Skeletal muscle satellite cell (primary cell): ENCODE data around the gene MCF2L.
"Not testable (repeated sequence)": the region's sequence is repeated elsewhere in the genome, so short reads cannot be mapped to it uniquely, and the experiment has no call there.

Experiments used
- H3K27me3 ChIP-seq: 2 replicates; pipeline ENCODE4 v1.7.0; 2013; ENCODE audit warnings: low read length; ENCODE audit not compliant: control insufficient read depth, insufficient read depth
- H3K36me3 ChIP-seq: 2 replicates; pipeline ENCODE4 v1.7.0; 2013; ENCODE audit warnings: mild to moderate bottlenecking, control low read depth, low read length; ENCODE audit not compliant: insufficient read depth
- H3K4me1 ChIP-seq: 2 replicates; pipeline ENCODE4 v1.7.0; 2013; ENCODE audit warnings: low read length; ENCODE audit not compliant: control insufficient read depth, insufficient read depth
- H3K4me2 ChIP-seq: 2 replicates; pipeline ENCODE4 v1.7.0; 2013; ENCODE audit warnings: mild to moderate bottlenecking, low read length
- H3K4me3 ChIP-seq: 2 replicates; pipeline ENCODE4 v1.7.0; 2013; ENCODE audit warnings: low read length
- H3K9ac ChIP-seq: 2 replicates; pipeline ENCODE4 v1.7.0; 2013; ENCODE audit warnings: mild to moderate bottlenecking, low read depth, low read length, moderate library complexity
- H3K9me3 ChIP-seq: replicated peaks from 2 replicates; pipeline ENCODE4 v1.7.0; 2013; ENCODE audit warnings: mild to moderate bottlenecking, control low read depth, low read length

The MCF2L gene

DNA sequence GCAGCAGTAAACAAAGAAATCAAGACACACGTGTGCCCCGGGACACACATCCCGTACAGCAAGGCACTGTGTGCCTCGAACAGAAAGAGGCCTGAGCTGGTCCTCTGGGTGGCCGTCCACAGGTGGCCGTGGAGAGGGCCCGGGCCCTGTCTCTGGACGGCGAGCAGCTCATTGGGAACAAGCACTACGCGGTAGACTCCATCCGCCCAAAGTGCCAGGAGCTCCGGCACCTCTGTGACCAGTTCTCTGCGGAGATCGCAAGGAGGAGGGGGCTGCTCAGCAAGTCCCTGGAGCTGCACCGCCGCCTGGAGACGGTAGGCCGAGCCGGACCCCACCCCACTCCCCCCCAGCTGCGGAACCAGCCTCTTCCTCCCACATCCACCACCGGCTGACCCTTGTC is 105.9 kb downstream of the MCF2L start:
- no peaks in the 10 kb centered on the region for H3K27me3 ChIP-seq
- H3K4me1 ChIP-seq: peaks cover 11% of the 10 kb centered on the region
- H3K9ac ChIP-seq: no peak overlapping the region
- no peaks in the 10 kb centered on the region for H3K9me3 ChIP-seq
- H3K4me2 ChIP-seq: no peak overlapping the region
- no peak overlapping the region for H3K4me3 ChIP-seq
- peaks cover 10% of the 10 kb centered on the region for H3K36me3 ChIP-seq

DNA sequence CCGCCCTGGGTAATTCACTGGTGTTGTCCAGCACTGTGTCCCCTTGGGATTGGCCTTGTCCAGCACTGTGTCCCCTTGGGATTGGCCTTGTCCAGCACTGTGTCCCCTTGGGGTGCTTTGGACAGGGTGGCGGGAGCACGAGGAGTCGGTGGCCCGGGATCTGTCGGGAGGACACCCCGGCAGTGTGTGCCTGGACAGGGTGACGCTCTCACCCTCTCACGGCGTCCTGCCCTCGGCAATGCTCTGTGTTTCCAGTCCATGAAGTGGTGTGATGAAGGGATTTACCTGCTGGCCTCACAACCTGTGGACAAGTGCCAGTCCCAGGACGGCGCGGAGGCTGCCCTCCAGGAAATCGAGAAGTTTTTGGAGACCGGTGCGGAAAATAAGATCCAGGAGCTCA is 106.7 kb downstream of the MCF2L start:
- Histone ChIP-seq H3K4me3 (no peak overlapping the region), H3K27me3 (no peaks in the 10 kb centered on the region), H3K9ac (no peak overlapping the region), H3K4me1 (peaks cover 11% of the 10 kb centered on the region), H3K36me3 (peaks cover 8% of the 10 kb centered on the region), H3K9me3 (no peaks in the 10 kb centered on the region), H3K4me2 (no peak overlapping the region)

DNA sequence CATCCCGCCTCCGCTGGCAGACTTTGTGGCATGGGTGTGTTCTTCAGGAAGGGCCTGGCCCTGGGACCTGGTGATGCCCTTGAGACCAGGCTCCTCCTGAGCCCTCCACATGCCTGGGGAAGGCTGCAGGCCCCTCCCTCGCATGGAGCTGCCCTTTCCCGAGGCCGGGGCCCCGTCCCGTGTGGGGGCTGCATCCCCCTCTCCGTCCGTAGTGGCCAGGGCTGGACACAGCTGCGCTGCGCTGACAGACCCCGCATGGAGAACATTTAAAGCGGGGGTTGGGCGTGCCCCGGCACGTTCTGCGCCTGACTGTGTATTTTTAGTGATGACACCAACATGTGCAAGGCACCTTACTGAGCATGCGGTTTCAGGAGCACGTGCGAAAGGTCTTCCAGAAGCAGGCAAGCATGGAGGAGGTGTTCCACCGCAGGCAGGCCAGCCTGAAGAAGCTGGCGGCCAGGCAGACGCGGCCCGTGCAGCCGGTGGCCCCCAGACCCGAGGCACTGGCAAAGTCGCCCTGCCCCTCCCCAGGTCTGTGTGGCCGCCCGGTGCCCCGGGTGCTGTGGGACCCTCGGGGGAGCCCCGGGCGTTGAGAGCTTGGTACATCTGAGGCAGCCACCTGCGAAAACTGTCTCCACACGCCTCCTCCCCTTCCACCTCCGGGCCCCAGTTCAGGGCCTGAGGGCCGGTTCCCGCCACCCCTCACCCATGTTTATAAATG is 107.8 kb downstream of the MCF2L start:
- Histone ChIP-seq H3K4me2 (no peak overlapping the region), H3K9me3 (no peaks in the 10 kb centered on the region), H3K4me3 (no peak overlapping the region), H3K27me3 (no peaks in the 10 kb centered on the region), H3K9ac (no peak overlapping the region), H3K4me1 (peaks cover 11% of the 10 kb centered on the region), H3K36me3 (peaks cover 8% of the 10 kb centered on the region)

DNA sequence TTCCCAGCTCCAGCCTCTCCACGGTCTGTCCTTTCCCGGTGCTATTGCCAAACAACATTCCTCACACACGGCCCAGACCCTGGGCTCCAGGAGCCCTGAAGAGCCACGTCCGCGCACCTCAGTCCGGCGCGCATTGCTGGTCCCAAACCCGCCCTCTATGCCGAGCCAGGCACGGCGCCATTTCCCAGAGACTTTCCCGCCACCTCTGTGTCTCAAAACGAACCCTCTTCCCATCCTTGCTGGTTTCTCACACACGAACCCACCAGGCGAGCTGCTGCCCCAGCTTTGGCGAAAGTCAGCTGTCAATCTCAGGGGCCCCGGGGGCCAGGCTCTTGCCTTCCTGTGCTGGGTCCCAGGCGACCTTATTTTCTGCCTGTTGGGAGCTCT is 108.5 kb downstream of the MCF2L start:
- Histone ChIP-seq H3K4me1 (peaks cover 11% of the 10 kb centered on the region), H3K4me2 (no peak overlapping the region), H3K27me3 (no peaks in the 10 kb centered on the region), H3K4me3 (no peak overlapping the region), H3K36me3 (peaks cover 8% of the 10 kb centered on the region), H3K9me3 (no peaks in the 10 kb centered on the region), H3K9ac (no peak overlapping the region)

DNA sequence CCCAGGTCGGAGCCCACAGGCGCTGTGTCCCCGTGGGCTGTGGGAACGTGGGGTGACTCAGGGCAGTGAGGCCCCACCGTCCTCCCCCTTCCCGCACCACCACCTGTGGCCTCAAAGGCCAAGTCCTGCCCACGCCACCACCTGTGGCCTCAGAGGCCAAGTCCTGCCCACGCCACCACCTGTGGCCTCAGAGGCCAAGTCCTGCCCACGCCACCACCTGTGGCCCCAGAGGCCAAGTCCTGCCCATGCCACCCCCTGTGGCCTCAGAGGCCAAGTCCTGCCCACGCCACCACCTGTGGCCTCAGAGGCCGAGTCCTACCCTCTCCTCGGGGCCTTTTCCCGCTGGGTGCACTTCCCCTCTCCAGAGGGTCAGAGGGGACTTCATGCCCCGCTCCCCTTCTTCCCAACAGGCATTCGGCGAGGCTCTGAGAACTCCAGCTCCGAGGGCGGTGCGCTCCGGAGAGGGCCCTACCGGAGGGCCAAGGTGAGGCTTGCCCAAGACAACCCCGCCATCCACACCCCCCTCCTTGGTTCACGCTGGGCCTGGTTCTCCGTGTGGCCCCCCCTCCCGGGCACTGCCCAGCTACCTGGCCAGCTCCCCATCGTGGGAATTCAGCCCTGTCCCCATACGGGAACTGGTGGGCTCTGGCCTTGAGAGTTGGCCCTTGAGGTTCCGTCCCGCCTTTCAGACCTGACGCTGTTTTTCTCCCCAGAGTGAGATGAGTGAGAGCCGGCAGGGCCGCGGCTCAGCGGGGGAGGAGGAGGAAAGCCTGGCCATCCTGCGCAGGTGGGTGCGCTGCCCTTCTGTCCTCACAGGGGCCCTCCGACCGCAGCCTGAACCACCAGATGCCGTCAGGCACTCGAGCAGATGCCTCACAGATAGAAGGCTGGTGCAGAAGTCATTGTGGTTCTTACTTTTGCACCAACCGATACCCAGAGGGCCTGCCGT is 109.2 kb downstream of the MCF2L start:
- Histone ChIP-seq H3K4me3 (no peak overlapping the region), H3K27me3 (no peaks in the 10 kb centered on the region), H3K4me2 (no peak overlapping the region), H3K9ac (no peak overlapping the region), H3K9me3 (no peaks in the 10 kb centered on the region), H3K36me3 (peaks cover 8% of the 10 kb centered on the region), H3K4me1 (peaks cover 11% of the 10 kb centered on the region)

DNA sequence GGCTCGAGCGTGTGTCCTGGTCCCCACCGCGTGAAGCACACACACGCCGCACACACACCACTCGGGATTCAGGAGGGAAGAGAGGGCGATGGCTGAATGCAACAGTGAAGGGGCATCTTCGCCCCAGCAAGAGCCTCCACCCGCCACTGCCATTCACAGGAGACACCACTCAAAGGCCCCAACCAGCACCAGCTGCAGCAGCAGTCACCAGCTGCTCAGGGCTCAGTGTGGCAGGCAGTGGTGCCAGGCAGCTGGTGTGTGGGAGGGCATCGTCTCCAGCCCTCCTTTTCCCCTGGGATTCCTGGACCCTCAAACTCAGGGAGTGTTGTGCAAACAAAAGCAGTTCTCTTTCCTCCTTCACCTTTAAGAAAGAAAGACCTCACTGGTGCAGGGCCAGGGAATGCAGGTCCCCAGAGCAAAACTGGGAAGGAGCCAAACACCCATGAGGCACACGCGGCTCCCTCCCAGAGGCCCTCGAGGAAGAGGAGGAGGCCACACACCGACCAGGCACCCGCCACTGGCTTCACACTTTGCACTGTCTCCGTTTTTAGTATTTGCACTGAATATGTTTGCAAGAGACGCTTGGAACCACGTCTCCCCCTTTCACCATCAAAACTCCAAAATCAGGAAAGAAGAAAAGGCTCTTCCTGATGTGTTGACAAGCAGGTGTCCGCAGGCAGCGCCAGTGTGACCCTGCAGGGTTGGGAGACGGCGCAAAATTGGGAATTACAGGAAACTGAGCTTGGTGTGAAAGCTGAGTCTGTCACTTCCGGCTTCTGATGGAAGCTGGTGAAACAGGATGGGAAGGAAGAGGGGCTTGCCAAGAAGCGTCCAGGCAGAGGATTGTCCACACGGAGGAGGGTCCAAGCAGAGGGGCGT is 110.1 kb downstream of the MCF2L start:
- Histone ChIP-seq H3K27me3 (no peaks in the 10 kb centered on the region), H3K4me2 (no peak overlapping the region), H3K4me3 (no peak overlapping the region), H3K36me3 (peaks cover 8% of the 10 kb centered on the region), H3K9ac (no peak overlapping the region), H3K9me3 (no peaks in the 10 kb centered on the region), H3K4me1 (peaks cover 14% of the 10 kb centered on the region)

DNA sequence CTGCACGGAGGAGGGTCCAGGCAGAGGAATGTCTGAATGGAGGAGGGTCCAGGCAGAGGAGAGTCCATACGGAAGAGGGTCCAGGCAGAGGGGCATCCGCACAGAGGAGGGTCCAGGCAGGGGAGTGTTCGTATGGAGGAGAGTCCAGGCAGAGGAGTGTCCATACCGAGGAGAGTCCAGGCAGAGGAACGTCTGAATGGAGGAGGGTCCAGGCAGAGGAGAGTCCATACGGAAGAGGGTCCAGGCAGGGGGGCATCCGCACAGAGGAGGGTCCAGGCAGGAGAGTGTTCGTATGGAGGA is 110.7 kb downstream of the MCF2L start:
- peaks cover 14% of the 10 kb centered on the region for H3K4me1 ChIP-seq
- not testable (repeated sequence) for H3K9me3 ChIP-seq, H3K4me3 ChIP-seq, H3K36me3 ChIP-seq, H3K4me2 ChIP-seq, H3K9ac ChIP-seq, H3K27me3 ChIP-seq

DNA sequence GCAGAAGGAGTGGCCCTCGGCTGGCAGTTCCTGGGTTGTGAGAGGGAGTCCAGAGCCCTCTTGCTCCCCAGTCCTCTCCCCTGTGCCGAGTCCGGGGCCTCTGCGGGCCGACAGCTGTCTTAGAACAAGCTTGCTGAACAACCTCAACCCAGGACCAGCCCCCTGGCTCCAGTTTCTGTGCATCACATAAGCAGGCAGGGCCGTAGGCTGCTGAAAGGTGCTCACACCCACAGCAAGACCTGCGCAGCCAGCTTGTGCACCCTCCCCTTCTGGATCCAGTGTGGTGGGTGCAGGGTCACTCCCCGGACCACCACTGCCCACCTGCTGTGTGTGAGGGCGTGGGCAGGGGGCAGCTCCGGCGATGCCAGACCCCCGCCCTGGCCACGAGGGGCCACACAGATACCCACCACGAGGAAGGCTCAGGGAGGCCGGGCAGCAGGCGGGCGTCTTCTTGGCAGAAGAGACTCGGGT is 111.4 kb downstream of the MCF2L start:
- Histone ChIP-seq H3K4me1 (peaks cover 14% of the 10 kb centered on the region), H3K9me3 (no peaks in the 10 kb centered on the region), H3K36me3 (peaks cover 8% of the 10 kb centered on the region), H3K4me2 (no peak overlapping the region), H3K4me3 (no peak overlapping the region), H3K9ac (no peak overlapping the region), H3K27me3 (no peaks in the 10 kb centered on the region)

DNA sequence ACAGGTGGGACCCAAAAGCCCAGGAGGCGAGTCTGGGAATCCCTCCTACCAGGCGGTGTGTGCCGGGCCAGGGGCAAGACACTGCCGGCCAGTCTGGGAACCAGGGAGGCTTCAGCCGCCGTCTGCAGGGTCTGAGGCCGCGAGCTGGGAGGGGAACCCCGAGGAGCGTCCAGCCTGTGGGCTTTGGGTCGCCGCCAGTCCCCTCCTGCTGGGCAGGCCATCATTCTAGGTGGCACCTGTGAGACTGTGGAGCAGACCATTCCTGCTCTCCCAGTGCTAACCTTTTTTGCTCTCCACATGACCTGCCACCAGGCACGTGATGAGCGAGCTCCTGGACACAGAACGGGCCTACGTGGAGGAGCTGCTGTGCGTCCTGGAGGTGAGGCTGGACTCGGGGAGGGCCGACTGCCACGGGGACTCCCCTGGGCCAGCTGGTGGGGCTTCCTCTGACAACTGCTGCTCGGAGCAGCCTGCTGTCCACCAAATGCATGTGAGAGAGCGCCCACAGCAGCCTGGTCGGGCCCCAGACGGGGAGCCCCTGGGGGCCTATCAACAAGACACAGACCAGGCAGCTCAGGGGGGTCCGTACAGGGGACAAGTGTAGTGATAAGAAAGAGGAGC is 112.0 kb downstream of the MCF2L start:
- Histone ChIP-seq H3K36me3 (peaks cover 8% of the 10 kb centered on the region), H3K9ac (no peak overlapping the region), H3K4me1 (peaks cover 14% of the 10 kb centered on the region), H3K27me3 (no peaks in the 10 kb centered on the region), H3K4me3 (no peak overlapping the region), H3K4me2 (no peak overlapping the region), H3K9me3 (no peaks in the 10 kb centered on the region)

DNA sequence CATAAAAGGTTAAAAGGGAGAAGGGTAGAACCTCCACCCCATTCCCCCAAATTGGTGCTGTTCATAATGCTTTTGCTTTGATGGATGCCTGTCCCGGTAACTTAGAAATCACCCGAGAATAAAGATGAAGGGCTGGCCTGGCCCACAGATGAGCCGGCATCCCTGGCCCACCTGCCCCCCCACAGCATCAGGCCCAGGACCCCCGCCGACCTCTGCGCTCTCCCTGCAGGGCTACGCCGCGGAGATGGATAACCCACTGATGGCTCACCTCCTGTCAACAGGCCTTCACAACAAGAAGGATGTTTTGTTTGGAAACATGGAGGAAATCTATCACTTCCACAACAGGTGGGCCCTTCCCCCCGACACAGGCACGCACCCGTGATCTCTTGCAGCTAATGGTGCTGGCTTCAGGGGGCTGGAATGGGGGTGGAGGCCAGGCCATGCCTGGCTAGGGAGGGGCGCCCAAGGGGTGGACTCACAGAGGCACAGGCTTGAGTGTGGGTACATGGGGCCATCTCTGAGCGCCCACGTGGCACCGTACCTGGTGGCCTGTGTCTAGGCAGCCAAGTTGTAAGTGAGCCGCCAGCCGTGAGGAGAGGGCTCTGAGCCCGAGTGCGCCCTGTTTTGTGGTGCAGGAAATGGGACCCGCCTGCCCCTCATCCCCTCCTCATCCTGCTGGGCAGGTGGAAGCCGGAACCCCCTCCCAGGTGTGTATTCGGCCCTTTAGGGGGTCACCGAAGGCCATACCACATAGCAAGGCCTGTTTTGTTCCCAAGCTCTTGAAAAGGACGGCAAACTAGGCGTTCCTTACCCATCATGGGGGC is 113.4 kb downstream of the MCF2L start:
- Histone ChIP-seq H3K4me1 (peaks cover 14% of the 10 kb centered on the region), H3K4me2 (no peak overlapping the region), H3K9me3 (no peaks in the 10 kb centered on the region), H3K9ac (no peak overlapping the region), H3K36me3 (no peaks in the 10 kb centered on the region), H3K4me3 (no peak overlapping the region), H3K27me3 (no peaks in the 10 kb centered on the region)
